IMR-90 (cell line): ENCODE data around the gene LRRC52. TPM values are rescaled to one million over a fixed set of nuclear protein-coding genes. Genes with fewer than 3 reads are reported as not detected.
"Not testable (repeated sequence)": the region's sequence is repeated elsewhere in the genome, so short reads cannot be mapped to it uniquely, and the experiment has no call there.

Experiments
- ATAC-seq: fragments of 200-7000 bp; cut with Tn5 transposase; 2 replicates; pipeline ENCODE4 v1.9.1; 2020; ENCODE audit warnings: low read depth, mild to moderate bottlenecking, moderate library complexity
- BruUV-seq: library from RNA; stranded (reverse); fragments of 400-500 nt; replicated peaks from 2 replicates; lab custom pipeline; 2021; lab: Mats Ljungman, UMichigan
- CTCF ChIA-PET: fragments of 300-600 bp; formaldehyde crosslinking; extraction: SDS; loops from one replicate; lab custom pipeline; 2021; ENCODE audit warnings: antibody characterized with exemption; lab: Yijun Ruan, JAX
- POLR2A ChIA-PET: fragments of 300-600 bp; sonication (Branson Sonifier 250); formaldehyde crosslinking; loops from one replicate; lab custom pipeline; 2022; ENCODE audit warnings: antibody characterized with exemption; ENCODE audit not compliant: unreplicated experiment; lab: Charles Lee
- DNase-seq: peaks from one replicate; pipeline ENCODE4 v3.0.0; 2013
- H2AFZ ChIP-seq: replicated peaks from 2 replicates; pipeline ENCODE3; 2013; ENCODE audit warnings: low read length, mild to moderate bottlenecking; ENCODE audit not compliant: poor library complexity
- H2AK5ac ChIP-seq: 2 replicates; pipeline ENCODE4 v1.6.1; 2013; ENCODE audit warnings: low read depth, low read length, inconsistent platforms
- H2AK9ac ChIP-seq: replicated peaks from 2 replicates; pipeline ENCODE3; 2013; ENCODE audit warnings: mild to moderate bottlenecking, low read depth, low read length, moderate library complexity; ENCODE audit not compliant: poor library complexity
- H2BK120ac ChIP-seq: 2 replicates; pipeline ENCODE4 v1.6.1; 2013; ENCODE audit warnings: low read depth, low read length, inconsistent platforms
- H2BK15ac ChIP-seq: 3 replicates; pipeline ENCODE4 v1.6.1; 2013; ENCODE audit warnings: low read depth, low read length, inconsistent platforms
- H2BK20ac ChIP-seq: 2 replicates; pipeline ENCODE4 v1.6.1; 2013; ENCODE audit warnings: low read depth, mild to moderate bottlenecking, inconsistent platforms, low read length, moderate library complexity
- H2BK5ac ChIP-seq: 2 replicates; pipeline ENCODE4 v1.6.1; 2013; ENCODE audit warnings: mild to moderate bottlenecking, low read depth, low read length, inconsistent platforms; ENCODE audit not compliant: poor library complexity, severe bottlenecking
- H3K14ac ChIP-seq: replicated peaks from 2 replicates; pipeline ENCODE4 v1.6.1; 2013; ENCODE audit warnings: low read depth, low read length, inconsistent platforms
- H3K18ac ChIP-seq: 2 replicates; pipeline ENCODE4 v1.6.1; 2013; ENCODE audit warnings: low read depth, low read length, control low read depth
- H3K23ac ChIP-seq: 2 replicates; pipeline ENCODE4 v1.6.1; 2013; ENCODE audit warnings: low read depth, low read length, inconsistent platforms
- H3K27ac ChIP-seq: 2 replicates; pipeline ENCODE4 v1.5.1; 2013; ENCODE audit warnings: mild to moderate bottlenecking, control low read depth, low read length; ENCODE audit not compliant: insufficient read depth
- H3K27me3 ChIP-seq: 2 replicates; pipeline ENCODE4 v1.6.1; 2013; ENCODE audit warnings: low read length; ENCODE audit not compliant: control insufficient read depth, insufficient read depth
- H3K36me3 ChIP-seq: 2 replicates; pipeline ENCODE4 v1.6.1; 2013; ENCODE audit warnings: low read length, mixed read lengths; ENCODE audit not compliant: control insufficient read depth, insufficient read depth
- H3K4ac ChIP-seq: 2 replicates; pipeline ENCODE4 v1.6.1; 2013; ENCODE audit warnings: low read depth, low read length, inconsistent platforms
- H3K4me1 ChIP-seq: 2 replicates; pipeline ENCODE4 v1.6.1; 2013; ENCODE audit warnings: low read length, mixed read lengths; ENCODE audit not compliant: control insufficient read depth, insufficient read depth
- H3K4me2 ChIP-seq: 2 replicates; pipeline ENCODE4 v1.6.1; 2013; ENCODE audit warnings: low read depth, mild to moderate bottlenecking, control low read depth, low read length, moderate library complexity
- H3K4me3 ChIP-seq: 2 replicates; pipeline ENCODE4 v1.5.1; 2013; ENCODE audit warnings: low read depth, mild to moderate bottlenecking, control low read depth, low read length, moderate library complexity; ENCODE audit not compliant: insufficient read depth
- H3K56ac ChIP-seq: 2 replicates; pipeline ENCODE4 v1.6.1; 2013; ENCODE audit warnings: low read length, inconsistent platforms; ENCODE audit not compliant: insufficient read depth; ENCODE audit errors: extremely low read depth
- H3K79me1 ChIP-seq, 2 experiments: 2 replicates each; pipeline ENCODE4 v1.6.1; 2013; ENCODE audit warnings: low read length in 2 of 2, inconsistent platforms in 1 of 2, low read depth in 1 of 2
- H3K9ac ChIP-seq: 2 replicates; pipeline ENCODE4 v1.6.1; 2013; ENCODE audit warnings: low read depth, low read length, control low read depth
- H3K9me1 ChIP-seq: 2 replicates; pipeline ENCODE4 v1.6.1; 2013; ENCODE audit warnings: low read length, inconsistent platforms; ENCODE audit not compliant: insufficient read depth
- H3K9me3 ChIP-seq: 2 replicates; pipeline ENCODE4 v1.6.1; 2013; ENCODE audit warnings: low read length; ENCODE audit not compliant: control insufficient read depth, insufficient read depth
- H4K20me1 ChIP-seq: 2 replicates; pipeline ENCODE4 v1.6.1; 2013; ENCODE audit warnings: low read length, inconsistent platforms; ENCODE audit not compliant: insufficient read depth
- H4K5ac ChIP-seq: 2 replicates; pipeline ENCODE4 v1.6.1; 2013; ENCODE audit warnings: mild to moderate bottlenecking, low read depth, low read length, control low read depth
- H4K8ac ChIP-seq, 2 experiments: 2 replicates each; pipeline ENCODE4 v1.6.1; 2013; ENCODE audit warnings: low read depth in 2 of 2, low read length in 2 of 2, control low read depth in 1 of 2, inconsistent platforms in 1 of 2
- H4K91ac ChIP-seq: 2 replicates; pipeline ENCODE4 v1.6.1; 2013; ENCODE audit warnings: low read depth, low read length, inconsistent platforms; ENCODE audit not compliant: insufficient read depth
- BHLHE40 ChIP-seq: fragments of 150-350 bp; IDR thresholded peaks from 2 replicates; pipeline ENCODE4 v1.6.1; 2016; ENCODE audit warnings: mild to moderate bottlenecking, low read depth, low read length
- CTCF ChIP-seq: conservative IDR thresholded peaks from 2 replicates; pipeline ENCODE4 v1.5.1; 2012; ENCODE audit warnings: mild to moderate bottlenecking, low read depth, low read length, improper control_type of control experiment
- FOS ChIP-seq: fragments of 150-350 bp; IDR thresholded peaks from 2 replicates; pipeline ENCODE4 v1.6.1; 2016; ENCODE audit warnings: low read depth, low read length
- RAD21 ChIP-seq: IDR thresholded peaks from 2 replicates; pipeline ENCODE4 v1.6.1; 2012; ENCODE audit warnings: low read length, improper control_type of control experiment
- USF2 ChIP-seq: fragments of 150-350 bp; IDR thresholded peaks from 2 replicates; pipeline ENCODE4 v1.6.1; 2017; ENCODE audit warnings: mild to moderate bottlenecking, antibody characterized with exemption, low read length, low read depth
- WGBS, 2 experiments: methylation state at CpG; one replicate each; pipeline versions ENCODE4 v1.1.5 to v1.1.7; 2013; ENCODE audit warnings: missing lambda C conversion rate in 2 of 2; ENCODE audit not compliant: insufficient read length in 1 of 2; ENCODE audit errors: extremely low coverage in 2 of 2; 5-methylcytosine and 5-hydroxymethylcytosine counted together
- dilution Hi-C: fragments of 300-500 bp; cut with HindIII; formaldehyde crosslinking; loops from one replicate; pipeline ENCODE4 v1.14.3; 2018; ENCODE audit warnings: low sequenced_read_pairs; ENCODE audit not compliant: unreplicated experiment
- in situ Hi-C: fragments of 300-500 bp; cut with MboI; formaldehyde crosslinking; loops from 3 replicates; pipeline ENCODE4 v1.14.3; 2019; ENCODE audit warnings: low sequenced_read_pairs, inconsistent platforms, mixed read lengths
- intact Hi-C: fragments of 100-400 bp; cut with micrococcal nuclease; formaldehyde crosslinking; loops from 2 replicates; pipeline ENCODE4 v1.10.0; 2022
- polyA plus RNA-seq, 3 experiments: library from polyadenylated mRNA; depleted of rRNA; stranded (reverse); fragments of >200 nt; gene quantifications; 2 replicates each; pipeline ENCODE4 v1.2.3, GENCODE V29; 2012; ENCODE audit warnings: low replicate concordance in 1 of 3
- total RNA-seq: library from RNA; depleted of rRNA; stranded (reverse); fragments of >200 nt; gene quantifications from 2 replicates; pipeline ENCODE4 v1.2.3, GENCODE V29; 2012

The LRRC52 gene
- total and polyA plus RNA-seq, 2 of the 4 experiments (the other 2 are of a cell fraction) = not detected

GRCh38 chr1:165586398-165586797 lies 42.6 kb downstream of the LRRC52 start:
- in situ Hi-C loops = loop anchor here (25.0 kb wide), 1 partner anchor 449 kb away; no protein-coding TSS in a partner anchor
- no TSS peak for BruUV-seq
- no peak overlapping the region for H3K4me3 ChIP-seq
- no peak overlapping the region for H4K5ac ChIP-seq
- H3K27ac ChIP-seq = no peak overlapping the region
- no peak overlapping the region for H2BK120ac ChIP-seq
- no peak overlapping the region for H2AFZ ChIP-seq
- ATAC-seq = no peak
- H2AK9ac ChIP-seq = no peak overlapping the region
- H3K9me1 ChIP-seq = no peaks in the 10 kb centered on the region
- H4K20me1 ChIP-seq = no peaks in the 10 kb centered on the region
- dilution Hi-C loops = loop anchor here (25.0 kb wide), 1 partner anchor 199 kb away; no protein-coding TSS in a partner anchor
- no peak overlapping the region for H3K14ac ChIP-seq
- H4K8ac ChIP-seq = no peak overlapping the region
- H3K9ac ChIP-seq = no peak overlapping the region
- H3K36me3 ChIP-seq = no peaks in the 10 kb centered on the region
- no peak overlapping the region for H2AK5ac ChIP-seq
- H3K79me1 ChIP-seq = no peaks in the 10 kb centered on the region
- H3K4ac ChIP-seq = no peak overlapping the region
- H3K4me2 ChIP-seq = no peak overlapping the region
- H3K56ac ChIP-seq = no peak overlapping the region
- intact Hi-C loops = no loop called here
- H2BK5ac ChIP-seq = no peak overlapping the region
- no peaks in the 10 kb centered on the region for H3K4me1 ChIP-seq
- no peak overlapping the region for H2BK20ac ChIP-seq
- no peak overlapping the region for H3K18ac ChIP-seq
- no peaks in the 10 kb centered on the region for H3K9me3 ChIP-seq
- no peak for TF ChIP-seq FOS
- no peak for TF ChIP-seq CTCF
- no peak for TF ChIP-seq BHLHE40
- TF ChIP-seq USF2 = no peak
- TF ChIP-seq RAD21 = no peak
- H4K91ac ChIP-seq = no peak overlapping the region
- WGBS, 2 experiments = no CpG with 5 or more reads among the region's 3 CpGs
- CTCF ChIA-PET = interaction anchor here (1.4 to 1.7 kb wide), 2 partner anchors 193 to 219 kb away, joined by 3 to 7 read pairs; no protein-coding TSS in a partner anchor
- H3K27me3 ChIP-seq = peaks cover 6% of the 10 kb centered on the region
- DNase-seq = no peak
- H3K23ac ChIP-seq = no peak overlapping the region
- H2BK15ac ChIP-seq = no peak overlapping the region
- POLR2A ChIA-PET = interaction anchor here (0.6 kb wide), 1 partner anchor 11 kb away, joined by 5 read pairs; no protein-coding TSS in a partner anchor

- H4K5ac ChIP-seq, H3K9me3 ChIP-seq, H2AFZ ChIP-seq, H3K4me3 ChIP-seq, ATAC-seq, H2AK5ac ChIP-seq, H3K4me2 ChIP-seq, H3K4me1 ChIP-seq, H2BK20ac ChIP-seq, H3K14ac ChIP-seq, H4K8ac ChIP-seq, H3K36me3 ChIP-seq, H2AK9ac ChIP-seq, H3K27ac ChIP-seq, H4K91ac ChIP-seq, H3K9ac ChIP-seq, H2BK5ac ChIP-seq, POLR2A ChIA-PET, H2BK120ac ChIP-seq, H3K27me3 ChIP-seq, H3K18ac ChIP-seq, H3K23ac ChIP-seq, H3K56ac ChIP-seq, BruUV-seq, H2BK15ac ChIP-seq, H4K20me1 ChIP-seq, H3K79me1 ChIP-seq, H3K9me1 ChIP-seq, H3K4ac ChIP-seq, DNase-seq: not testable (repeated sequence)
- in situ Hi-C loops = loop anchor here (5.0 to 25.0 kb wide), 2 partner anchors 199 to 454 kb away; no protein-coding TSS in a partner anchor
- dilution Hi-C loops = loop anchor here (25.0 kb wide), 1 partner anchor 204 kb away; no protein-coding TSS in a partner anchor
- intact Hi-C loops = loop anchor here (5.0 to 10.0 kb wide), 2 partner anchors 334 to 477 kb away; no protein-coding TSS in a partner anchor
- CTCF ChIA-PET = interaction anchor here (1.5 to 3.5 kb wide), 3 partner anchors 194 to 198 kb away, joined by 4 to 29 read pairs (median 7); no protein-coding TSS in a partner anchor
- WGBS, 2 experiments = no CpG with 5 or more reads among the region's 4 CpGs
Measured at GRCh38 chr1:165591391-165591790, 47.6 kb downstream of the LRRC52 start.
